Fibroblast of pulmonary artery (primary cell): ENCODE measurements around the gene PIAS3.

Source experiments
- DNase-seq: peaks from one replicate; pipeline ENCODE4 v3.0.0-alpha.2; 2010; ENCODE audit warnings: low read depth
- H3K4me3 ChIP-seq: replicated peaks from 2 replicates; pipeline ENCODE4 v1.5.1; 2011; ENCODE audit warnings: low read depth, mild to moderate bottlenecking, control low read depth, low read length, moderate library complexity
- TF ChIP-seq, protein P1 (sequence below): IDR thresholded peaks from 2 replicates; pipeline ENCODE4 v1.5.1; 2011; ENCODE audit warnings: mild to moderate bottlenecking, control low read depth, low read length, inconsistent platforms; ENCODE audit errors: missing control alignments

PIAS3 gene

GRCh38 chr1:145858901-145859490, at the start of gene PIAS3:
Gene PIAS3 (minus strand): TSS chr1:145859081. CDS start chr1:145858990, 91 bp downstream.
- peak; percentile 95 for DNase-seq
- H3K4me3 ChIP-seq = peak within 1 kb of the TSS; percentile 99
- TF ChIP-seq, protein P1, sequence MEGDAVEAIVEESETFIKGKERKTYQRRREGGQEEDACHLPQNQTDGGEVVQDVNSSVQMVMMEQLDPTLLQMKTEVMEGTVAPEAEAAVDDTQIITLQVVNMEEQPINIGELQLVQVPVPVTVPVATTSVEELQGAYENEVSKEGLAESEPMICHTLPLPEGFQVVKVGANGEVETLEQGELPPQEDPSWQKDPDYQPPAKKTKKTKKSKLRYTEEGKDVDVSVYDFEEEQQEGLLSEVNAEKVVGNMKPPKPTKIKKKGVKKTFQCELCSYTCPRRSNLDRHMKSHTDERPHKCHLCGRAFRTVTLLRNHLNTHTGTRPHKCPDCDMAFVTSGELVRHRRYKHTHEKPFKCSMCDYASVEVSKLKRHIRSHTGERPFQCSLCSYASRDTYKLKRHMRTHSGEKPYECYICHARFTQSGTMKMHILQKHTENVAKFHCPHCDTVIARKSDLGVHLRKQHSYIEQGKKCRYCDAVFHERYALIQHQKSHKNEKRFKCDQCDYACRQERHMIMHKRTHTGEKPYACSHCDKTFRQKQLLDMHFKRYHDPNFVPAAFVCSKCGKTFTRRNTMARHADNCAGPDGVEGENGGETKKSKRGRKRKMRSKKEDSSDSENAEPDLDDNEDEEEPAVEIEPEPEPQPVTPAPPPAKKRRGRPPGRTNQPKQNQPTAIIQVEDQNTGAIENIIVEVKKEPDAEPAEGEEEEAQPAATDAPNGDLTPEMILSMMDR = no peak

DNA sequence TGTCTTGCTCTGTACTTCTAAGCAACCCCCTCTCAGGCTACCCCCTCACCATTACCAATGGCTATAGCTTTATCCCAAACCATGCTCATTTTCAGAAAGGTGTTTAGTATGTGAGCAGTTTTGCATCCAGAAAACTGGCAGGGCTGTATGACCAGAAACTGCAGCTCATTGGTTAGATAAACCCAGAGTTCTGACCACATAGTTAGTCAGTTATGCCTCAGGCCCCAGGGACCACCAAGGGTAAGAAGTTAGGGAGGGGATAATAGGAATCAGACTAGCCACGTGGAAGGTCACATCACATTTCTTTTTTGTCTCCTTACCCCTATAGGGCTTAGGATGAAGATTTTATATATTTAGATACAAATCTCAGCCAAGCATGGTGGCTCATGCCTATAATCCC, 49.8 kb upstream of the PIAS3 start:
- TF ChIP-seq, protein P1 = no peak
- peak overlapping the region; percentile 28 for H3K4me3 ChIP-seq
- no peak for DNase-seq

DNA sequence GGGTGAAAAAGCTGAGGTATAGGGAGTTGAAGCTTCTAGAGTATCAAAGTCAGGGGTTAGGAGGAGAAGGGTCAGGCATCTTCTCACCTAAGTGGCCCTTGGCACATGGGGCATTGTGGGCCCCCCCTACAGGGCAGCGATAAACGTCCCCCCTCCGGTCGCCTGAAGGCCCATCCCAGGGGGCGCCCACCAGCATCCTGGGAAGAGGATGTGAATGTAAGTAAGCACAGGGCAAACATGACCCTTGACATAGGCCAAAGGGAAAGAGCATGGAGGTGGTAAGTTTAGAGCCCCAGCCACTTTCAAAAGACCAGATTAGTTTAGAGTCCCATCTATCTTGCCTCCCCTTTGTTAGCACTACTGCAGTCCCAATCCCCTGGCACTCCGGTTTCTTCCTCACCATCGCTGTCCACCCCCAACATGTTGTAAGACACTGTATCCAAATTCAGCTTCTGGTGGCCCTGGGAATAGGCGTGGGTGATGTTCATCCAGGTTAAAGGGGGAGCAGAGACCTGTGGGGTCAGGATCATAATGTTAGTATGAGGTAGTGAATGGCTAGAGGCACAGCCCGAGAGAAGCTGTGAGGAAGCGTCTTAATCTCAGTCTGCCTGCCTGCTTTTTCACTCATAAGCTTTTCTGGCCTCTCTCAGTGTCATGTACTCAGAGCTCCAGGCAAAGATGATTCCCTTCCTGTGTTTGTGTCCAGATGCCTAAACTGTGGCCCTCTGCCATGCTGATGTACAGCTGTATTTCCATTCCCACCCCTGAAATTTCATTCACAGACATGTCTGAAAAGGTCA, 48.3 kb upstream of the PIAS3 start:
- peak; percentile 52 for DNase-seq
- H3K4me3 ChIP-seq = no peak overlapping the region
- TF ChIP-seq, protein P1 = no peak

- no peak for DNase-seq
- TF ChIP-seq, protein P1 = no peak
- no peak overlapping the region for H3K4me3 ChIP-seq
Measured at GRCh38 chr1:145901312-145902021, 42.6 kb upstream of the PIAS3 start.

- TF ChIP-seq, protein P1 = no peak
- no peak for DNase-seq
- H3K4me3 ChIP-seq = no peak overlapping the region
Measured at GRCh38 chr1:145898756-145899155, 39.9 kb upstream of the PIAS3 start.

GRCh38 chr1:145897969-145898368, 39.1 kb upstream of the PIAS3 start:
- DNase-seq = no peak
- TF ChIP-seq, protein P1 = no peak
- no peak overlapping the region for H3K4me3 ChIP-seq
